ENCODE measurements around the gene SLFN12L. TPM values are rescaled to one million over a fixed set of nuclear protein-coding genes. Genes with fewer than 3 reads are reported as not detected.

The SLFN12L gene
- total and polyA plus RNA-seq, 2 donors, result 1.2 to 3.7 TPM

Other genes with a start within 250 kb of the SLFN12L start
- gene SLFN11, start 164.1 kb downstream of the SLFN12L start, total RNA-seq, result 34.7 TPM
- 9.4 TPM for gene SLFN11, start 164.1 kb downstream of the SLFN12L start, polyA plus RNA-seq
- 9.7 TPM for gene SLFN12, start 105.2 kb downstream of the SLFN12L start, total RNA-seq
- 3.4 TPM for gene SLFN12, start 105.2 kb downstream of the SLFN12L start, polyA plus RNA-seq
- gene SLFN13, start 88.9 kb downstream of the SLFN12L start, total RNA-seq, result 14.2 TPM
- 4.2 TPM for gene SLFN13, start 88.9 kb downstream of the SLFN12L start, polyA plus RNA-seq
- gene SLFN14, start 23.1 kb upstream of the SLFN12L start, total RNA-seq, result 0.19 TPM
- gene SLFN14, start 23.1 kb upstream of the SLFN12L start, polyA plus RNA-seq, result 0.02 TPM
- 5.0 TPM for gene PEX12, start 40.9 kb upstream of the SLFN12L start, total RNA-seq
- gene PEX12, start 40.9 kb upstream of the SLFN12L start, polyA plus RNA-seq, result 4.8 TPM
- 34.7 TPM for gene AP2B1, start 49.6 kb upstream of the SLFN12L start, total RNA-seq
- 39.1 TPM for gene AP2B1, start 49.6 kb upstream of the SLFN12L start, polyA plus RNA-seq
- gene RASL10B, start 194.0 kb upstream of the SLFN12L start, total RNA-seq, result 0.76 TPM
- gene RASL10B, start 194.0 kb upstream of the SLFN12L start, polyA plus RNA-seq, result 0.80 TPM
- not detected for gene GAS2L2, start 215.6 kb upstream of the SLFN12L start, total RNA-seq
- 0.21 TPM for gene GAS2L2, start 215.6 kb upstream of the SLFN12L start, polyA plus RNA-seq
- 0.09 TPM for gene C17orf50, start 223.2 kb upstream of the SLFN12L start, total RNA-seq
- gene C17orf50, start 223.2 kb upstream of the SLFN12L start, polyA plus RNA-seq, result 0.14 TPM